NCI-H82 (cell line): Measurements from ENCODE around the gene RIOK1.
"Not testable (repeated sequence)": the region's sequence is repeated elsewhere in the genome, so short reads cannot be mapped to it uniquely, and the experiment has no call there.

Source experiments
- DNase-seq: peaks from one replicate; lab custom pipeline; 2025; lab: John Stamatoyannopoulos, UW

The RIOK1 gene

GRCh38 chr6:7441048-7441775 lies 51.6 kb downstream of the RIOK1 start:
- DNase-seq = no peak

GRCh38 chr6:7442467-7442866 lies 52.9 kb downstream of the RIOK1 start:
- DNase-seq = no peak

GRCh38 chr6:7445101-7445500 lies 55.5 kb downstream of the RIOK1 start:
- no peak for DNase-seq

- no peak for DNase-seq
Measured at GRCh38 chr6:7445885-7446461, 56.4 kb downstream of the RIOK1 start.

- no peak for DNase-seq
Measured at GRCh38 chr6:7446619-7447325, 57.2 kb downstream of the RIOK1 start.

GRCh38 chr6:7448232-7448631 lies 58.6 kb downstream of the RIOK1 start:
- no peak for DNase-seq

- no peak for DNase-seq
Measured at GRCh38 chr6:7449018-7449417, 59.4 kb downstream of the RIOK1 start.

- DNase-seq = no peak
Measured at GRCh38 chr6:7451326-7451725, 61.7 kb downstream of the RIOK1 start.

- no peak for DNase-seq
Measured at GRCh38 chr6:7452898-7453297, 63.3 kb downstream of the RIOK1 start.

- DNase-seq = no peak
Measured at GRCh38 chr6:7454696-7455358, 65.2 kb downstream of the RIOK1 start.

- DNase-seq = not testable (repeated sequence)
Measured at GRCh38 chr6:7456302-7456701, 66.7 kb downstream of the RIOK1 start.

- no peak for DNase-seq
Measured at GRCh38 chr6:7461416-7461815, 71.8 kb downstream of the RIOK1 start.

GRCh38 chr6:7463785-7464184 lies 74.2 kb downstream of the RIOK1 start:
- peak; percentile 26 for DNase-seq

GRCh38 chr6:7467007-7467897 lies 77.6 kb downstream of the RIOK1 start:
- no peak for DNase-seq
